HepG2 (cell line): ENCODE data around the gene FREM3. TPM values are rescaled to one million over a fixed set of nuclear protein-coding genes. Genes with fewer than 3 reads are reported as not detected.

ENCODE experiments used
- ATAC-seq: fragments of 200-7000 bp; cut with Tn5 transposase; 3 replicates; pipeline ENCODE4 v1.9.1; 2020; ENCODE audit warnings: mild to moderate bottlenecking, moderate library complexity
- BruUV-seq: library from RNA; stranded (reverse); fragments of 400-500 nt; replicated peaks from 2 replicates; lab custom pipeline; 2021; lab: Mats Ljungman, UMichigan
- CTCF ChIA-PET: fragments of 300-600 bp; formaldehyde crosslinking; extraction: SDS; loops from one replicate; lab custom pipeline; 2021; ENCODE audit warnings: low total read pairs, inconsistent platforms, low intra/inter-chr PET ratio; lab: Yijun Ruan, JAX
- POLR2A ChIA-PET: fragments of 350-600 bp; sonication (Branson Sonifier 250); formaldehyde crosslinking; loops from one replicate; lab custom pipeline; 2020; ENCODE audit warnings: antibody characterized with exemption, inconsistent platforms; lab: Yijun Ruan, JAX
- DNase-seq: peaks from one replicate; pipeline ENCODE4 v3.0.0-alpha.2; 2015; ENCODE audit warnings: low spot score
- FAIRE-seq: peaks from 3 replicates; lab custom pipeline; 2011; peaks lifted over from hg19 to GRCh38; lab: Jason Lieb, UNC
- H2AFZ ChIP-seq: one replicate; pipeline ENCODE4 v1.6.1; 2011; ENCODE audit warnings: low read length, inconsistent platforms
- H3K27ac ChIP-seq: fragments of 300-600 bp; 3 replicates; pipeline ENCODE4 v1.8.0; 2011; ENCODE audit warnings: mixed run types, mild to moderate bottlenecking, mixed read lengths, low read length, inconsistent platforms; ENCODE audit not compliant: insufficient read depth; ENCODE audit errors: extremely low read length
- H3K27me3 ChIP-seq, 2 experiments: fragments of 200-600 bp in 1 of 2; 2 replicates in 1 of 2; 3 replicates in 1 of 2; pipeline versions ENCODE4 v1.6.0 to v1.8.0; 2011; ENCODE audit warnings: low read length in 2 of 2, mild to moderate bottlenecking in 2 of 2, moderate library complexity in 2 of 2, inconsistent platforms in 1 of 2; ENCODE audit not compliant: insufficient read depth in 2 of 2, control insufficient read depth in 1 of 2
- H3K36me3 ChIP-seq, 2 experiments: fragments of 200-600 bp in 1 of 2; replicated peaks in 1 of 2; 2 replicates in 1 of 2; 3 replicates in 1 of 2; pipeline versions ENCODE4 v1.5.1 to v1.8.0; 2011; ENCODE audit warnings: low read length in 2 of 2, inconsistent platforms in 1 of 2; ENCODE audit not compliant: insufficient read depth in 2 of 2, control insufficient read depth in 1 of 2
- H3K4me1 ChIP-seq: 2 replicates; pipeline ENCODE4 v1.5.1; 2012; ENCODE audit warnings: low read length, inconsistent platforms; ENCODE audit not compliant: insufficient read depth
- H3K4me2 ChIP-seq: 2 replicates; pipeline ENCODE4 v1.6.0; 2011; ENCODE audit warnings: low read depth, low read length, inconsistent platforms
- H3K4me3 ChIP-seq, 3 experiments: fragments of 200-600 bp in 1 of 3; sonication (generic), shearing (Covaris generic) in 1 of 3; replicated peaks in 1 of 3; 2 replicates each; pipeline ENCODE4 v1.5.1; 2011 to 2016; ENCODE audit warnings: low read length in 3 of 3, inconsistent platforms in 2 of 3, low read depth in 2 of 3, mild to moderate bottlenecking in 2 of 3, control low read depth in 1 of 3, mixed read lengths in 1 of 3; ENCODE audit not compliant: insufficient read depth in 1 of 3
- H3K79me2 ChIP-seq: one replicate; pipeline ENCODE4 v1.6.1; 2011; ENCODE audit warnings: low read length, inconsistent platforms; ENCODE audit not compliant: insufficient read depth
- H3K9ac ChIP-seq: 2 replicates; pipeline ENCODE4 v1.6.0; 2011; ENCODE audit warnings: mild to moderate bottlenecking, low read depth, low read length, inconsistent platforms; ENCODE audit not compliant: insufficient read depth
- H3K9me3 ChIP-seq: 2 replicates; pipeline ENCODE4 v1.5.1; 2012; ENCODE audit warnings: mild to moderate bottlenecking, low read length
- H4K20me1 ChIP-seq: 2 replicates; pipeline ENCODE4 v1.6.0; 2011; ENCODE audit warnings: inconsistent platforms, mild to moderate bottlenecking, low read length, moderate library complexity; ENCODE audit not compliant: insufficient read depth
- AFF4 ChIP-seq: sonication (generic); formaldehyde crosslinking; IDR thresholded peaks from 2 replicates; pipeline ENCODE4 v1.4.0; 2020; ENCODE audit warnings: missing genetic modification reagents
- MLLT10 ChIP-seq: sonication (generic); formaldehyde crosslinking; IDR thresholded peaks from 2 replicates; pipeline ENCODE4 v1.4.0; 2020; ENCODE audit warnings: missing genetic modification reagents
- MLXIP ChIP-seq: sonication (generic); formaldehyde crosslinking; IDR thresholded peaks from 2 replicates; pipeline ENCODE4 v1.9.0; 2021; ENCODE audit warnings: missing genetic modification reagents, borderline replicate concordance
- MTA3 ChIP-seq: sonication (generic); formaldehyde crosslinking; IDR thresholded peaks from 2 replicates; pipeline ENCODE4 v1.4.0; 2020; ENCODE audit warnings: missing genetic modification reagents
- POLR2AphosphoS2 ChIP-seq: IDR thresholded peaks from 2 replicates; pipeline ENCODE4 v1.6.1; 2011; ENCODE audit warnings: low read depth, low read length, improper control_type of control experiment
- SMAD1 ChIP-seq: sonication (generic); formaldehyde crosslinking; IDR thresholded peaks from 2 replicates; pipeline ENCODE4 v1.4.0; 2020; ENCODE audit warnings: missing genetic modification reagents, low read depth, mild to moderate bottlenecking, borderline replicate concordance
- TOE1 ChIP-seq: sonication (generic); formaldehyde crosslinking; IDR thresholded peaks from 2 replicates; pipeline ENCODE4 v1.4.0; 2020; ENCODE audit warnings: mild to moderate bottlenecking, missing genetic modification reagents
- ZBTB25 ChIP-seq: IDR thresholded peaks from 2 replicates; pipeline ENCODE4 v1.6.1; 2018; ENCODE audit warnings: missing genetic modification reagents
- ZMYM3 ChIP-seq: sonication (generic); formaldehyde crosslinking; IDR thresholded peaks from 2 replicates; pipeline ENCODE4 v1.5.1; 2020; ENCODE audit warnings: mild to moderate bottlenecking, missing genetic modification reagents
- ZNF672 ChIP-seq: sonication (generic); formaldehyde crosslinking; IDR thresholded peaks from 2 replicates; pipeline ENCODE4 v1.8.1; 2022; ENCODE audit warnings: missing genetic modification reagents
- WGBS: methylation state at CpG from one replicate; pipeline ENCODE4 v1.1.6; 2017; ENCODE audit warnings: low lambda C conversion rate; 5-methylcytosine and 5-hydroxymethylcytosine counted together
- in situ Hi-C: cut with HindIII; loops from 2 replicates; pipeline ENCODE4 v1.10.0; 2017; ENCODE audit warnings: low pct_unique_long_range_greater_than_20kb; ENCODE audit not compliant: extremely low pct_ligation_motif_present
- intact Hi-C: fragments of 100-400 bp; cut with micrococcal nuclease; formaldehyde crosslinking; loops from one replicate; pipeline ENCODE4 v1.10.0; 2022; ENCODE audit not compliant: unreplicated experiment
- polyA plus RNA-seq, 8 experiments: library from polyadenylated mRNA; depleted of rRNA in 3 of 8; stranded (reverse) in 7 of 8; unstranded in 1 of 8; fragments of >200 nt; fragmentation: Illumina TruSeq in 4 of 8; extraction: Trizol in 4 of 8; gene quantifications; 2 replicates each; pipeline versions ENCODE4 v1.2.1 to v1.2.3, GENCODE V29; 2011 to 2016; ENCODE audit warnings: low read depth in 4 of 8, missing spikeins in 1 of 8, mixed read lengths in 1 of 8; ENCODE audit not compliant: insufficient read depth in 1 of 8
- total RNA-seq, 5 experiments: library from RNA; depleted of rRNA; stranded (reverse); fragments of >200 nt; fragmentation: Illumina TruSeq; extraction: Trizol; gene quantifications; 2 replicates each; pipeline ENCODE4 v1.2.3, GENCODE V29; 2016; ENCODE audit warnings: low read depth in 1 of 5

The FREM3 gene
- total and polyA plus RNA-seq, 2 of the 13 experiments (the other 11 are each of a cell fraction or from before 2014, with no cell fraction given), result not detected

DNA sequence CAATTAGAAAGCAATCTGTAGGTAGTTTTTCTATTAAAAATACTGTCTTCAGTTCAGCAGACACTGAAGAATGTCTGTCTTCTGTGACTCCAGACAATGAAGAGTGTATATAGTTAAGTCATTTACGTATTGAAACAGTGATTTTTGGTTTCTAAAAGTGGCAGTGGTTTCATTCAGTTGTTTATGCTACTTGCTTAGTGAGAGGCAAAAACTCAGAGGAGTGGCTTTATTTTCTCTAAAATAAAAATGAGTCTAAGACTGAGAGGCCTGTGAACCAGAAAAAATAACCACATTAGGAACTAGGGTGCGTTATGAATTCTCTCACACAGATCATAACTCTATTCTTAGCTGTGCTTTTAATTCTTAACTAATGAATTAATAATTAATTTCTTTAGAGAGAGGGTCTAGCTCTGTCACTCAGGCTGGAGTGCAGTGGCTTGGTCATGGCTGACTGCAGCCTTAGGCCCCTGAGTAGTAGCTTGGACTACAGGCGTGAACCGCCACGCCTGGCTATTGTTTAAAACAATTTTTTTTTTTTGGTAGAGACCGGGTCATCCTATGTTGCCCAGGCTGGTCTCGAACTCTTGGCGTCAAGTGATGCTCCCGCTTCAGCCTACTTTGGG, 31.4 kb downstream of the FREM3 start:
- H3K4me3 ChIP-seq, result no peak overlapping the region
- H3K27ac ChIP-seq, result no peak overlapping the region
- H3K36me3 ChIP-seq, result no peaks in the 10 kb centered on the region
- DNase-seq, result no peak
- WGBS, result 32% methylated on average over 9 of the region's 9 CpGs
- ChIA-PET POLR2A (no interaction called here), CTCF (no interaction called here)
- H3K4me2 ChIP-seq, result no peak overlapping the region
- no peaks in the 10 kb centered on the region for H3K9me3 ChIP-seq
- in situ Hi-C loops (no loop called here), intact Hi-C loops (no loop called here)
- TF ChIP-seq AFF4 (CRISPR knock-in tag) (no peak), ZBTB25 (CRISPR knock-in tag) (no peak), ZMYM3 (CRISPR knock-in tag) (no peak), TOE1 (CRISPR knock-in tag) (no peak), MTA3 (CRISPR knock-in tag) (no peak), MLLT10 (CRISPR knock-in tag) (no peak), SMAD1 (CRISPR knock-in tag) (no peak), ZNF672 (CRISPR knock-in tag) (no peak), MLXIP (CRISPR knock-in tag) (no peak), POLR2AphosphoS2 (no peak)
- no peaks in the 10 kb centered on the region for H3K27me3 ChIP-seq
- H2AFZ ChIP-seq, result no peak overlapping the region
- no peak for ATAC-seq
- BruUV-seq, result no TSS peak
- H3K79me2 ChIP-seq, result no peaks in the 10 kb centered on the region
- no peaks in the 10 kb centered on the region for H4K20me1 ChIP-seq
- FAIRE-seq, result no peak
- H3K9ac ChIP-seq, result no peak overlapping the region
- H3K4me1 ChIP-seq, result no peaks in the 10 kb centered on the region
